Measurements from ENCODE around the gene MAST2. TPM values are rescaled to one million over a fixed set of nuclear protein-coding genes. Genes with fewer than 3 reads are reported as not detected.

Gene MAST2
- total and polyA plus RNA-seq, 2 of the 13 experiments (the other 11 are each of a cell fraction or from before 2014, with no cell fraction given), result 15.3 to 23.0 TPM

- TF ChIP-seq KLF13 (CRISPR knock-in tag; IDR thresholded peaks at IDR 0.05), result no peak
- TF ChIP-seq ZNF768 (CRISPR knock-in tag; IDR thresholded peaks at IDR 0.05), result no peak
- TF ChIP-seq HNRNPH1 (optimal IDR thresholded peaks at IDR 0.05; ENCODE audit: low read depth, low read length), result no peak
- no peak for TF ChIP-seq ZNF891 (CRISPR knock-in tag; IDR thresholded peaks at IDR 0.05)
These were observed 254.4 kb downstream of the MAST2 start (continued) for GRCh38 chr1:46057781-46058180.

DNA sequence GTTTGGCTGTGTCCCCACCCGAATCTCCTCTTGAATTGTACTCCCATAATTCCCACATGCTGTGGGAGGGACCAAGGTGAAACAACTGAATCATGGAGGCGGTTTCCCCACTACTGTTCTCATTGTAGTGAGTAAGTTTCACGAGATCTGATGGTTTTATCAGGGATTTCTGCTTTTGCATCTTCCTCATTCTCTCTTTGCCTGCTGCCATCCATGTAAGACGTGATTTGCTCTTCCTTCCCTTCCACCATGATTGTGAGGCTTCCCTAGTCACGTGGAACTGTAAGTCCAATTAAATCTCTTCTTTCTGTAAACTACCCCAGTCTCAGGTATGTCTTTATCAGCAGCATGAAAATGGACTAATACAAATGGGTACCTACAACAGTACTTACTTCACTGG lies 255.5 kb downstream of the MAST2 start:
- no TSS peak for BruUV-seq (replicated peaks)
- Histone ChIP-seq H2AFZ (ENCODE audit: low read length) (no peak overlapping the region), H3K4me3 (replicated peaks in 1 of 3; ENCODE audit: insufficient read depth in 1 of 3, low read depth in 2 of 3, low read length in 3 of 3) (no peak overlapping the region), H3K4me1 (ENCODE audit: insufficient read depth, low read length) (peaks cover 22% of the 10 kb centered on the region), H3K79me2 (ENCODE audit: insufficient read depth, low read length) (no peaks in the 10 kb centered on the region), H4K20me1 (ENCODE audit: insufficient read depth, low read length) (no peaks in the 10 kb centered on the region), H3K36me3 (replicated peaks in 1 of 2; ENCODE audit: control insufficient read depth in 1 of 2, insufficient read depth in 2 of 2, low read length in 2 of 2) (no peaks in the 10 kb centered on the region), H3K9me3 (ENCODE audit: low read length) (no peaks in the 10 kb centered on the region), H3K4me2 (ENCODE audit: low read depth, low read length) (no peak overlapping the region), H3K27me3 (ENCODE audit: control insufficient read depth in 1 of 2, insufficient read depth in 2 of 2, low read length in 2 of 2) (no peaks in the 10 kb centered on the region; a peak in 1 of 5 replicates), H3K9ac (ENCODE audit: insufficient read depth, low read depth, low read length) (no peak overlapping the region), H3K27ac (ENCODE audit: extremely low read length, insufficient read depth, low read length) (no peak overlapping the region)
- DNase-seq (ENCODE audit: low spot score), result no peak
- WGBS (ENCODE audit: low lambda C conversion rate), result 93% methylated on average over 5 of the region's 5 CpGs
- no peak for FAIRE-seq
- CTCF ChIA-PET (ENCODE audit: low intra/inter-chr PET ratio, low total read pairs), result no interaction called here
- POLR2A ChIA-PET, result no interaction called here
- TF ChIP-seq ZNF431 (CRISPR knock-in tag; IDR thresholded peaks at IDR 0.05; ENCODE audit: borderline replicate concordance, low read depth), result peak; percentile 68; the same call in 1 of the 2 replicates
- TF ChIP-seq, protein P1, sequence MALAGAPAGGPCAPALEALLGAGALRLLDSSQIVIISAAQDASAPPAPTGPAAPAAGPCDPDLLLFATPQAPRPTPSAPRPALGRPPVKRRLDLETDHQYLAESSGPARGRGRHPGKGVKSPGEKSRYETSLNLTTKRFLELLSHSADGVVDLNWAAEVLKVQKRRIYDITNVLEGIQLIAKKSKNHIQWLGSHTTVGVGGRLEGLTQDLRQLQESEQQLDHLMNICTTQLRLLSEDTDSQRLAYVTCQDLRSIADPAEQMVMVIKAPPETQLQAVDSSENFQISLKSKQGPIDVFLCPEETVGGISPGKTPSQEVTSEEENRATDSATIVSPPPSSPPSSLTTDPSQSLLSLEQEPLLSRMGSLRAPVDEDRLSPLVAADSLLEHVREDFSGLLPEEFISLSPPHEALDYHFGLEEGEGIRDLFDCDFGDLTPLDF (CRISPR knock-in tag; IDR thresholded peaks at IDR 0.05), result no peak
- ATAC-seq, result no peak
- in situ Hi-C loops (cut with HindIII; ENCODE audit: extremely low pct_ligation_motif_present, low pct_unique_long_range_greater_than_20kb), result no loop called here
- intact Hi-C loops (cut with micrococcal nuclease; ENCODE audit: unreplicated experiment), result no loop called here

DNA sequence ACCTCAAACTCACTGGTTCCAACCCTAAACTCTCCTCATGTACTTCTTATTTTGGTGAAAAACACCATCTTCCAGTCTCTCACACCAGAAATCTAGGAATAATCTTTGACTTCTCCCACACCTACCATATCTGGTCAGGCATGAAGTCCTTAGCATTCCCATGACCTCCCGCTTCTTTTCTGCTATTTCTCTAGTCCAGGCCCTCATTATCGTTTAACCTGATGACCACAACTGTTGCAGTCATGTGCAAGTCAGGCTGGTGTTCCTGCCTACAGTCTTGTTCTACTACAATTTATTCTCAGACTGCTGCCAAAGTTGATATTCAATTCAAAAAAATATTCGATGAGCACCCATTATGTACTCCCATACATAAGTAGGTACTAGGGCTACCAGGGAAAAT lies 257.7 kb downstream of the MAST2 start:
- ChIA-PET POLR2A (no interaction called here), CTCF (ENCODE audit: low intra/inter-chr PET ratio, low total read pairs) (no interaction called here)
- no peaks in the 10 kb centered on the region for H3K79me2 ChIP-seq (ENCODE audit: insufficient read depth, low read length)
- in situ Hi-C loops (cut with HindIII; ENCODE audit: extremely low pct_ligation_motif_present, low pct_unique_long_range_greater_than_20kb), result no loop called here
- H2AFZ ChIP-seq (ENCODE audit: low read length), result no peak overlapping the region
- H3K27ac ChIP-seq (ENCODE audit: extremely low read length, insufficient read depth, low read length), result no peak overlapping the region
- 63% methylated on average over 3 of the region's 3 CpGs for WGBS (ENCODE audit: low lambda C conversion rate)
- no peak overlapping the region for H3K4me3 ChIP-seq (replicated peaks in 1 of 3; ENCODE audit: insufficient read depth in 1 of 3, low read depth in 2 of 3, low read length in 3 of 3)
- FAIRE-seq (no peak), DNase-seq (ENCODE audit: low spot score) (no peak), ATAC-seq (no peak)
- H3K4me1 ChIP-seq (ENCODE audit: insufficient read depth, low read length), result peaks cover 22% of the 10 kb centered on the region
- BruUV-seq (replicated peaks), result no TSS peak
- intact Hi-C loops (cut with micrococcal nuclease; ENCODE audit: unreplicated experiment), result no loop called here
- H3K9me3 ChIP-seq (ENCODE audit: low read length), result no peaks in the 10 kb centered on the region
- H3K9ac ChIP-seq (ENCODE audit: insufficient read depth, low read depth, low read length), result no peak overlapping the region
- H3K4me2 ChIP-seq (ENCODE audit: low read depth, low read length), result no peak overlapping the region
- no peaks in the 10 kb centered on the region for H4K20me1 ChIP-seq (ENCODE audit: insufficient read depth, low read length)
- H3K36me3 ChIP-seq (replicated peaks in 1 of 2; ENCODE audit: control insufficient read depth in 1 of 2, insufficient read depth in 2 of 2, low read length in 2 of 2), result no peaks in the 10 kb centered on the region
- H3K27me3 ChIP-seq (ENCODE audit: control insufficient read depth in 1 of 2, insufficient read depth in 2 of 2, low read length in 2 of 2), result no peaks in the 10 kb centered on the region; a peak in 1 of 5 replicates
- TF ChIP-seq PHB2 (IDR thresholded peaks at IDR 0.05; ENCODE audit: partially characterized antibody) (no peak), ZNF619 (CRISPR knock-in tag; IDR thresholded peaks at IDR 0.05) (no peak), MED1 (CRISPR knock-in tag; IDR thresholded peaks at IDR 0.05) (no peak), RFXAP (CRISPR knock-in tag; IDR thresholded peaks at IDR 0.05; ENCODE audit: borderline replicate concordance) (no peak), SRSF1 (optimal IDR thresholded peaks at IDR 0.05; ENCODE audit: low read depth, low read length) (no peak), TRAFD1 (CRISPR knock-in tag; IDR thresholded peaks at IDR 0.05; ENCODE audit: borderline replicate concordance) (no peak), ATF7 (IDR thresholded peaks at IDR 0.05) (no peak), ATF7 (CRISPR knock-in tag; IDR thresholded peaks at IDR 0.05) (no peak)
- TF ChIP-seq, protein P2, sequence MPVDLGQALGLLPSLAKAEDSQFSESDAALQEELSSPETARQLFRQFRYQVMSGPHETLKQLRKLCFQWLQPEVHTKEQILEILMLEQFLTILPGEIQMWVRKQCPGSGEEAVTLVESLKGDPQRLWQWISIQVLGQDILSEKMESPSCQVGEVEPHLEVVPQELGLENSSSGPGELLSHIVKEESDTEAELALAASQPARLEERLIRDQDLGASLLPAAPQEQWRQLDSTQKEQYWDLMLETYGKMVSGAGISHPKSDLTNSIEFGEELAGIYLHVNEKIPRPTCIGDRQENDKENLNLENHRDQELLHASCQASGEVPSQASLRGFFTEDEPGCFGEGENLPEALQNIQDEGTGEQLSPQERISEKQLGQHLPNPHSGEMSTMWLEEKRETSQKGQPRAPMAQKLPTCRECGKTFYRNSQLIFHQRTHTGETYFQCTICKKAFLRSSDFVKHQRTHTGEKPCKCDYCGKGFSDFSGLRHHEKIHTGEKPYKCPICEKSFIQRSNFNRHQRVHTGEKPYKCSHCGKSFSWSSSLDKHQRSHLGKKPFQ (CRISPR knock-in tag; IDR thresholded peaks at IDR 0.05; ENCODE audit: insufficient replicate concordance), result no peak

All from HepG2 (cell line).